ENCODE data around the gene SRRM3. TPM values are rescaled to one million over a fixed set of nuclear protein-coding genes. Genes with fewer than 3 reads are reported as not detected.

SRRM3 gene
- total RNA-seq, 1 experiment from 2014 or later = 12.7 TPM

- no peak overlapping the region for H2AFZ ChIP-seq (ENCODE audit: low read depth, low read length, poor library complexity, severe bottlenecking)
- ChIA-PET RAD21 (ENCODE audit: low non-redundant PET in 1 of 2, low total read pairs in 2 of 2, uncharacterized antibody in 2 of 2, unreplicated experiment in 2 of 2) (no interaction called here), CTCF (interaction anchor here (1.3 to 1.4 kb wide), 2 partner anchors 26 to 78 kb away, joined by 3 to 5 read pairs; no protein-coding TSS in a partner anchor), POLR2A (no interaction called here)
- H3K9me2 ChIP-seq (ENCODE audit: insufficient read depth) = no peaks in the 10 kb centered on the region
- H3K4me3 ChIP-seq (replicated peaks in 1 of 2; ENCODE audit: low read depth in 1 of 2, low read length in 2 of 2) = no peak overlapping the region
- no peaks in the 10 kb centered on the region for H4K20me1 ChIP-seq (ENCODE audit: insufficient read depth)
- TF ChIP-seq JUND (IDR thresholded peaks at IDR 0.05) (no peak), EZH2 (IDR thresholded peaks at IDR 0.05) (no peak)
- H3K27me3 ChIP-seq (ENCODE audit: insufficient read depth, low read length) = no peaks in the 10 kb centered on the region
- no TSS peak for BruUV-seq (replicated peaks)
- peaks cover 7 to 24% of the 10 kb centered on the region in 2 experiments; a peak in 2 of 4 replicates for H3K4me1 ChIP-seq (ENCODE audit: control insufficient read depth in 1 of 2, insufficient read depth in 2 of 2, low read length in 2 of 2)
- DNase-seq (ENCODE audit: low read depth, low spot score) (no peak), ATAC-seq (no peak)
- H3K27ac ChIP-seq (ENCODE audit: low read depth, low read length) = no peak overlapping the region
- no peak overlapping the region for H3K4me2 ChIP-seq (ENCODE audit: low read length)
- intact Hi-C loops (cut with micrococcal nuclease) = no loop called here
- H3K36me3 ChIP-seq (ENCODE audit: control insufficient read depth in 1 of 2, insufficient read depth in 2 of 2, low read length in 2 of 2) = no peaks in the 10 kb centered on the region
- H3K9me3 ChIP-seq (ENCODE audit: control insufficient read depth in 1 of 2, insufficient read depth in 1 of 2, low read depth in 1 of 2, low read length in 2 of 2) = no peaks in the 10 kb centered on the region
- H3K79me2 ChIP-seq (ENCODE audit: insufficient read depth, low read length) = no peaks in the 10 kb centered on the region
- no peak overlapping the region for H3K9ac ChIP-seq (ENCODE audit: low read length)
Observed at GRCh38 chr7:76236224-76236623, 34.5 kb downstream of the SRRM3 start.

GRCh38 chr7:76238326-76238725 lies 36.6 kb downstream of the SRRM3 start:
- no peaks in the 10 kb centered on the region for H3K79me2 ChIP-seq (ENCODE audit: insufficient read depth, low read length)
- no peak overlapping the region for H3K4me2 ChIP-seq (ENCODE audit: low read length)
- CTCF ChIA-PET = no interaction called here
- H3K9ac ChIP-seq (ENCODE audit: low read length) = no peak overlapping the region
- no peaks in the 10 kb centered on the region for H3K9me2 ChIP-seq (ENCODE audit: insufficient read depth)
- H3K9me3 ChIP-seq (ENCODE audit: control insufficient read depth in 1 of 2, insufficient read depth in 1 of 2, low read depth in 1 of 2, low read length in 2 of 2) = no peaks in the 10 kb centered on the region
- DNase-seq (ENCODE audit: low read depth, low spot score) = no peak
- H3K27ac ChIP-seq (ENCODE audit: low read depth, low read length) = no peak overlapping the region
- H4K20me1 ChIP-seq (ENCODE audit: insufficient read depth) = no peaks in the 10 kb centered on the region
- H3K27me3 ChIP-seq (ENCODE audit: insufficient read depth, low read length) = no peaks in the 10 kb centered on the region
- RAD21 ChIA-PET (ENCODE audit: low non-redundant PET in 1 of 2, low total read pairs in 2 of 2, uncharacterized antibody in 2 of 2, unreplicated experiment in 2 of 2) = no interaction called here
- H2AFZ ChIP-seq (ENCODE audit: low read depth, low read length, poor library complexity, severe bottlenecking) = no peak overlapping the region
- no peaks in the 10 kb centered on the region for H3K36me3 ChIP-seq (ENCODE audit: control insufficient read depth in 1 of 2, insufficient read depth in 2 of 2, low read length in 2 of 2)
- no peak overlapping the region for H3K4me3 ChIP-seq (replicated peaks in 1 of 2; ENCODE audit: low read depth in 1 of 2, low read length in 2 of 2)
- TF ChIP-seq RAD21 (IDR thresholded peaks at IDR 0.05; ENCODE audit: low read depth) (no peak), EZH2phosphoT487 (IDR thresholded peaks at IDR 0.05; ENCODE audit: borderline replicate concordance) (no peak), TCF7L2 (IDR thresholded peaks at IDR 0.05; ENCODE audit: borderline replicate concordance, extremely low read depth, insufficient read depth, insufficient read length) (no peak), CBX3 (IDR thresholded peaks at IDR 0.05; ENCODE audit: low read depth) (no peak), JUND (IDR thresholded peaks at IDR 0.05) (no peak), YY1 (IDR thresholded peaks at IDR 0.05; ENCODE audit: extremely low read depth, insufficient replicate concordance, low read depth, low read length) (no peak), ZFX (IDR thresholded peaks at IDR 0.05) (no peak), CEBPB (IDR thresholded peaks at IDR 0.05; ENCODE audit: low read depth) (no peak), ELF1 (IDR thresholded peaks at IDR 0.05; ENCODE audit: borderline replicate concordance, low read depth) (no peak)
- TF ChIP-seq, protein P1, sequence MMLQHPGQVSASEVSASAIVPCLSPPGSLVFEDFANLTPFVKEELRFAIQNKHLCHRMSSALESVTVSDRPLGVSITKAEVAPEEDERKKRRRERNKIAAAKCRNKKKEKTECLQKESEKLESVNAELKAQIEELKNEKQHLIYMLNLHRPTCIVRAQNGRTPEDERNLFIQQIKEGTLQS (IDR thresholded peaks at IDR 0.05) = no peak
- TF ChIP-seq, protein P2, sequence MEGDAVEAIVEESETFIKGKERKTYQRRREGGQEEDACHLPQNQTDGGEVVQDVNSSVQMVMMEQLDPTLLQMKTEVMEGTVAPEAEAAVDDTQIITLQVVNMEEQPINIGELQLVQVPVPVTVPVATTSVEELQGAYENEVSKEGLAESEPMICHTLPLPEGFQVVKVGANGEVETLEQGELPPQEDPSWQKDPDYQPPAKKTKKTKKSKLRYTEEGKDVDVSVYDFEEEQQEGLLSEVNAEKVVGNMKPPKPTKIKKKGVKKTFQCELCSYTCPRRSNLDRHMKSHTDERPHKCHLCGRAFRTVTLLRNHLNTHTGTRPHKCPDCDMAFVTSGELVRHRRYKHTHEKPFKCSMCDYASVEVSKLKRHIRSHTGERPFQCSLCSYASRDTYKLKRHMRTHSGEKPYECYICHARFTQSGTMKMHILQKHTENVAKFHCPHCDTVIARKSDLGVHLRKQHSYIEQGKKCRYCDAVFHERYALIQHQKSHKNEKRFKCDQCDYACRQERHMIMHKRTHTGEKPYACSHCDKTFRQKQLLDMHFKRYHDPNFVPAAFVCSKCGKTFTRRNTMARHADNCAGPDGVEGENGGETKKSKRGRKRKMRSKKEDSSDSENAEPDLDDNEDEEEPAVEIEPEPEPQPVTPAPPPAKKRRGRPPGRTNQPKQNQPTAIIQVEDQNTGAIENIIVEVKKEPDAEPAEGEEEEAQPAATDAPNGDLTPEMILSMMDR (IDR thresholded peaks at IDR 0.05 in 2 of 3, conservative IDR thresholded peaks at IDR 0.05 in 1 of 3; ENCODE audit: borderline replicate concordance in 1 of 3, insufficient read depth in 1 of 3, low read depth in 2 of 3, low read length in 2 of 3) = no peak
- POLR2A ChIA-PET = no interaction called here
- intact Hi-C loops (cut with micrococcal nuclease) = no loop called here
- H3K4me1 ChIP-seq (ENCODE audit: control insufficient read depth in 1 of 2, insufficient read depth in 2 of 2, low read length in 2 of 2) = peaks cover 3 to 16% of the 10 kb centered on the region in 2 experiments; a peak in 1 of 4 replicates
- ATAC-seq = no peak
- no TSS peak for BruUV-seq (replicated peaks)

Data from HCT116 (cell line).